Cerebellar nuclear complex (tissue), 1 donor: ENCODE data around the gene MGMT.

ENCODE experiments used
- DNase-seq, 2 experiments: peaks; one replicate each; lab custom pipeline; 2025; lab: John Stamatoyannopoulos, UW

MGMT gene

GRCh38 chr10:129655007-129655678 lies 188.1 kb downstream of the MGMT start:
- no peak for DNase-seq

GRCh38 chr10:129655679-129656031 lies 188.6 kb downstream of the MGMT start:
- no peak for DNase-seq

- no peak for DNase-seq
Observed at GRCh38 chr10:129656642-129657041, 189.6 kb downstream of the MGMT start.

GRCh38 chr10:129657297-129658017 lies 190.4 kb downstream of the MGMT start:
- DNase-seq = no peak

GRCh38 chr10:129658376-129659072 lies 191.5 kb downstream of the MGMT start:
- no peak for DNase-seq

GRCh38 chr10:129659508-129660268 lies 192.6 kb downstream of the MGMT start:
- no peak for DNase-seq

- no peak for DNase-seq
Observed at GRCh38 chr10:129660569-129660968, 193.5 kb downstream of the MGMT start.

- no peak for DNase-seq
Observed at GRCh38 chr10:129662426-129662825, 195.4 kb downstream of the MGMT start.

GRCh38 chr10:129670124-129670523 lies 203.1 kb downstream of the MGMT start:
- DNase-seq = no peak

GRCh38 chr10:129673292-129673691 lies 206.3 kb downstream of the MGMT start:
- no peak for DNase-seq

GRCh38 chr10:129675027-129675769 lies 208.2 kb downstream of the MGMT start:
- no peak for DNase-seq

- no peak for DNase-seq
Observed at GRCh38 chr10:129676014-129676413, 209.0 kb downstream of the MGMT start.

GRCh38 chr10:129677377-129677927 lies 210.4 kb downstream of the MGMT start:
- DNase-seq = no peak

GRCh38 chr10:129678186-129678585 lies 211.1 kb downstream of the MGMT start:
- no peak for DNase-seq

GRCh38 chr10:129679207-129679606 lies 212.2 kb downstream of the MGMT start:
- DNase-seq = no peak

- DNase-seq = no peak
Observed at GRCh38 chr10:129680661-129681344, 213.8 kb downstream of the MGMT start.

- no peak for DNase-seq
Observed at GRCh38 chr10:129681856-129682255, 214.8 kb downstream of the MGMT start.

GRCh38 chr10:129683519-129683918 lies 216.5 kb downstream of the MGMT start:
- DNase-seq = no peak

GRCh38 chr10:129683920-129684319 lies 216.9 kb downstream of the MGMT start:
- DNase-seq = no peak

GRCh38 chr10:129685271-129685670 lies 218.2 kb downstream of the MGMT start:
- DNase-seq = no peak

GRCh38 chr10:129689671-129690071 lies 222.6 kb downstream of the MGMT start:
- no peak for DNase-seq
